22Rv1 (cell line): Measurements from ENCODE around the gene NCOA3.

Source experiments
- CTCF ChIP-seq: fragments of 450-650 bp; IDR thresholded peaks from 2 replicates; pipeline ENCODE4 v1.5.1; 2017; ENCODE audit warnings: mild to moderate bottlenecking
- ZFX ChIP-seq: fragments of 450-650 bp; IDR thresholded peaks from 2 replicates; pipeline ENCODE4 v1.6.1; 2017; ENCODE audit warnings: antibody characterized with exemption, borderline replicate concordance

GRCh38 chr20:47551222-47551621 is 49.5 kb downstream of the NCOA3 start:
- TF ChIP-seq CTCF (no peak), ZFX (no peak)
